WI38 (cell line): ENCODE data around the gene NEDD4L.

ENCODE experiments used
- H3K4me3 ChIP-seq: 2 replicates; pipeline ENCODE4 v1.5.1; 2011; ENCODE audit warnings: low read depth, mild to moderate bottlenecking, control low read depth, low read length
- TF ChIP-seq, protein P1 (sequence below): IDR thresholded peaks from 2 replicates; pipeline ENCODE4 v1.5.1; 2012; ENCODE audit warnings: low read depth, mild to moderate bottlenecking, control low read depth, low read length

The NEDD4L gene

GRCh38 chr18:58191626-58192025, 147.6 kb downstream of the NEDD4L start:
- TF ChIP-seq, protein P1, sequence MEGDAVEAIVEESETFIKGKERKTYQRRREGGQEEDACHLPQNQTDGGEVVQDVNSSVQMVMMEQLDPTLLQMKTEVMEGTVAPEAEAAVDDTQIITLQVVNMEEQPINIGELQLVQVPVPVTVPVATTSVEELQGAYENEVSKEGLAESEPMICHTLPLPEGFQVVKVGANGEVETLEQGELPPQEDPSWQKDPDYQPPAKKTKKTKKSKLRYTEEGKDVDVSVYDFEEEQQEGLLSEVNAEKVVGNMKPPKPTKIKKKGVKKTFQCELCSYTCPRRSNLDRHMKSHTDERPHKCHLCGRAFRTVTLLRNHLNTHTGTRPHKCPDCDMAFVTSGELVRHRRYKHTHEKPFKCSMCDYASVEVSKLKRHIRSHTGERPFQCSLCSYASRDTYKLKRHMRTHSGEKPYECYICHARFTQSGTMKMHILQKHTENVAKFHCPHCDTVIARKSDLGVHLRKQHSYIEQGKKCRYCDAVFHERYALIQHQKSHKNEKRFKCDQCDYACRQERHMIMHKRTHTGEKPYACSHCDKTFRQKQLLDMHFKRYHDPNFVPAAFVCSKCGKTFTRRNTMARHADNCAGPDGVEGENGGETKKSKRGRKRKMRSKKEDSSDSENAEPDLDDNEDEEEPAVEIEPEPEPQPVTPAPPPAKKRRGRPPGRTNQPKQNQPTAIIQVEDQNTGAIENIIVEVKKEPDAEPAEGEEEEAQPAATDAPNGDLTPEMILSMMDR = no peak

DNA sequence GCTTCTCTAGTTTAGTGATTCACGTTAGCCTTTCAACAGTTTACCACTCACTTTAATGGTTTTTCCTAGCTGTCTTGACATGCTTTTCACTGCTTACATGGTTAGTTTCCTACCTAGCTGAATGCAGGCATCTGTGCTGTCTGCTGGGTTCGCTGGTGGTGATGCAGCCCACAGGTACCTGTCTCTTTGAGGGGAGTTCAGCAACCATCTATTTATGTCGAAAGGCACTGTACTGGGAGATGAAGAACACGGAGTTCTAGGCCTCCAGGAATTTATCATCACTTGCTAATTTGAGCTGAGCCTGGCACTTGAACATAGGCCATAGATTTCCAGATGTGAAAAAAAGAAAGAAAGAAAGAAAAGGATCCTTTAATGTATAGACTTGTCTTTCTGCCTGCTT, 148.5 kb downstream of the NEDD4L start:
- no peak overlapping the region for H3K4me3 ChIP-seq
- TF ChIP-seq, protein P1 = no peak

More at GRCh38 chr18:58191626-58192025, 147.6 kb downstream of the NEDD4L start:
- H3K4me3 ChIP-seq = no peak overlapping the region

DNA sequence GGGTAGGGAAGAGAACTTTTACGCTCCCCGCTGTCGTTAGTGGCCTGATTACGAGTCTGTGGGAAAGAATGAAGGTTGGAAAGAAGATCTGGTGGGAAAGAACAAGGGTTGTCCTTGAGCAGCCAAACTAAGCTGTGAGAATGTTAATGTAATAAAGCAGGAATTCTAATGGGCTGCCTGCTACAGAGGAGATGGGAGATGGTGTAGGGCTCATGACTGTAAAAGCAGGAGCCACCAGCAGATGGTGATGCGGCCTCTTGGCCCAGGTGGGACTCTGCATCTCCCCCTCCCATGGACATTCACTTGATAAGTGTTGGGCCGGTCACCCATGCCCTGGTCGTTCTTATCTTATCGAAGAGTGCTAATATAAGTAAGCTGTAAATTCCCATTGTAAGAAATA, 150.0 kb downstream of the NEDD4L start:
- H3K4me3 ChIP-seq = no peak overlapping the region
- TF ChIP-seq, protein P1 = 0 out of 2 replicates have a peak, but pooled peaks have one; percentile 4

DNA sequence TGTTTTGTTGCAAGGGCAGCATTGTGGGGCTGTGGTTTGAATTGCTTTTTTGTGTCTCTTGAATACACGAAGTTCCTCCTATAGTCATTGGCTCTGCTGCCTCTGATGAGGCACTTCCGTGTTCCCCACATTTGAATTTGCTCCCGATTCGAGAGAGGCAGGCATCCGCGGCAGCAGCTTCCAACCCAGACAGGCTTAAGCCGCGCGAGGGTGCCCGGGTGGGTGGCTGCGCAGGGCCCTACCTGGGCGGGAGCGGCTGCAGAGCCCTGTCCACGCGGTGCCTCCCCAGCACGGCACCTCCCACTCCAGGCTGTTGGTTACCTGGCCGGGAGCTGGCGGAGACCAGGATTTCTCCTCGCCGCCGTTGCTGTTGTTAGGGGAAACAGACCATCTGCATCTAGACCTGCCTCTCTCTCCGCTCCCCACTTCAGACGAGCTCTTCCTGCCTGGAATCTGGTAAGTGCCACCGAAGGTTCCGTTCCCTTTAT, 151.3 kb downstream of the NEDD4L start:
- H3K4me3 ChIP-seq = no peak overlapping the region
- TF ChIP-seq, protein P1 = no peak

DNA sequence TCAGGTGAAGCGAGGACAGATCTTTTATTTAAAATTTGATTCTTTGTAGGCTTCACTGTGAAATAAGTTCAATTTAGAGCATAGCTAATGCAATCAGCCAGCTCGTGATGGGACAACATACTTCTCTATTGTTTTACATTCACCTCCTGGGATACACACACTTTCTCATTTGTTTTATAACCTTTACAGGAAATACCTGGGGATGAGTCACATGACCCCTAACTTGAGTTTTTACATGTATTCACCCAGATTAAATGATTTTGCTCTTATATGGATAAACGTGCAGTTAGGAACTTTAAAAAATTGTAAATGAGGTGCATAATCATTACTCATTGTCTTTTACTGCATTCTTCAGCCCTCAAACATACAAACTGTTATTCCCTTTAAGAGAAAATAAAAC, 152.1 kb downstream of the NEDD4L start:
- TF ChIP-seq, protein P1 = no peak
- no peak overlapping the region for H3K4me3 ChIP-seq

DNA sequence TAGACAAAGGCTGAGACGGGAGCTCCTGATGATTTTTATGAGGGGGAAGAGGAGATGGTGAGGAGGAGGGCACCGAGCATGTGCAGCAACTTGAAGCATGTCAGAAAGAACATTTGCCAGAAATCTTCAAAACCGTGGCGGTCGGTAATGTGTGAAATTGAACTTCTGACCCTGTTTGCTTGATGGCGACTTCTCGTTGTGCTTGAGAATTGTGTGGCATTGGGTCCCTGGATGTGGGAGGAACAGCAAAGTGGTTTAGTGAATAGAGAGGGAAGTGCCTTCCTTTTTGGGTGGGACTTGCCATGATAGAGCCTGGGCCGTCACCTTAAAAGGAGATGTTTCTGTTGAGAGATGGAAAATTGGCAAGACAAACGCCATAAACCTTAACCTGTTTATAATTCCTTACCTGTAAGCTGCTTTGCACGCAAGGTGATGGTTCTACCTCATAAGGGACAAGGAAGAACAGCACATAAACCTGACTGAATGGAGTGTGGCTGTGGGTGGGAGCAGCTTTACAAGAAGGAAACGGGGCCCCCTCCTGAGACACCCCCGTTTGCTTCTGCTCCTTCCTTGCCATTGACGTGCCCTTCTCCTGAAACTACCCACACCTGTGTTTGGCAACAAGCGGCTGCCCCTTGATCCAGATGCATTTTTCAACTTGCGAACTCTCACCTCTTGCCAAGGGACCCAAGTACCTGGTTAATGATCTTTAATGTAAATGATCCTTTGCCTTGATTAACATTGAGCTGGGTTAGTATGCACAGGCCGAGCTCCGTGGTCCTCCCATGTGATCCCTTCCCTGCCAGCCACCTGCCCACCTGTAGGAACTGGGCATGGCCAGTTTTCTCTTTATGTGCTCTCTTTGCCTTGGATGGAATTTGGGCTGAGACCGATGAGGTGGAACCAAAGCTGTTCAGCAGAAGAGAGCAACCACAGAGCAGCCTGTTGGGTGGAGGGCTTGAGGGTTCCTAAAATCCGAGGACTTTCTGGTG, 153.2 kb downstream of the NEDD4L start:
- no peak overlapping the region for H3K4me3 ChIP-seq
- TF ChIP-seq, protein P1 = no peak

DNA sequence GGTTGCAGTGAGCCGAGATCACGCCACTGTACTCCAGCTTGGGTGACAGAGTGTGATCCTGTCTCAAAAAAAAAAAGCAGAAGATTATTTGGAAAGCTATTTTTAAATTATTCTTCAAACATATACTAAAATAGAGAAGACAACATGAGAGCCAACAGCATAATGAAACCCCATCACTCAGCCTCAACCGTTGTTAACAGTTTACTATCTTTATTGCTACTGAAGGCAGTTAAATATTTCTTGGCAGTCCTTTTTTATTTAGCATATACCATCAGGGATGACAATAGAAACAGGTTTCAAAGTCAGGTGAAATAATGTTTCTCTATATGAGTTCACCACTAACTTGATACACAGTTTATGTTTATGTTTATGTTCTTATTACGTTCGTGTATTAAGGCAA, 157.2 kb downstream of the NEDD4L start:
- TF ChIP-seq, protein P1 = no peak
- no peak overlapping the region for H3K4me3 ChIP-seq
